ENCODE measurements around the gene ZNF710.

Gene ZNF710

DNA sequence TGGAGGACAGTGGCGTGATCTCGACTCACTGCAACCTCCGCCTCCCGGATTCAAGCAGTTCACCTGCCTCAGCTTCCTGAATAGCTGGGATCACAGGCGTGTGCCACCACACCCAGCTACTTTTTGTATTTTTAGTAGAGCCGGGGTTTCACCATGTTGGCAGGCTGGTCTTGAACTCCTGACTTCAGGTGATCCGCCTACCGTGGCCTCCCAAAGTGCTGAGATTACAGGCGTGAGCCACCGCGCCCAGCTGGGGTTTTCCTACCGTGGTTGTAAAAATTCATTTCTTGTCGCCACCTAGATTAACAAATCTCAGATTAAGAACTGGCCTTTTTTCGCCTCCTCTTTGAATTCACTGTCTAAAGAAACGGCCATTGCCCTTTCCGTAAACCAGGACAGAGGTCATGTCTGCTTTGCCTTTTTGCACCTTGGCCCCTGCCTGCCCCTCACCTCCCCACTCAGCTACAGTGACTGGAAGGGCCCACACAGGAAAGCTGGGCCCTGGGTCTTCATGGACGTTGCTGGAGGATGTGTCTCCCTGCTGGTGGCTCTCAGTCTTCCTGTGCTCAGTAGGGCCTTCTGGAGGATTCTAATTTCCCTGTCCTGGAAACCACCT, 17.2 kb downstream of the ZNF710 start:
- no peak for DNase-seq (ENCODE audit: low read depth)

DNA sequence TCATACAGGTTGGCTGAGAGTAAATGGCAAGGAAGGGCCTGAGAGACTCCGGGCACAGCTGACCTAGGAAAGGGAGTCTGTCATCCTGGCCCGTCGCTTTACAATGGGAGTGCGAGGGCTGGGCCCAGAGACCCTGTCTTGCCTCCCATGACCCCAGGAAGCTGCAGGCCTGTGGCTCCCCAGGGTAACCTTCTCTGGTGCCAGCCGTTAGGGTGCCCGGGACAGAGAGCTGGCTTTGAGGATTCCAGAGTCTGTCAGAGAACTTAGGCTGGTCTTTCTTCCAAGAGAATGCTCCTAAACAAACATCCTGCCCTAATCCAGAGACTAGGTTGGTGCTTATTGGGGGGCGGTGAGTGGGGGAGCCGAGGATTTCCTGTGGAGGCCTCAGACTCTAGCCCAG, 18.5 kb downstream of the ZNF710 start:
- no peak for DNase-seq (ENCODE audit: low read depth)

DNA sequence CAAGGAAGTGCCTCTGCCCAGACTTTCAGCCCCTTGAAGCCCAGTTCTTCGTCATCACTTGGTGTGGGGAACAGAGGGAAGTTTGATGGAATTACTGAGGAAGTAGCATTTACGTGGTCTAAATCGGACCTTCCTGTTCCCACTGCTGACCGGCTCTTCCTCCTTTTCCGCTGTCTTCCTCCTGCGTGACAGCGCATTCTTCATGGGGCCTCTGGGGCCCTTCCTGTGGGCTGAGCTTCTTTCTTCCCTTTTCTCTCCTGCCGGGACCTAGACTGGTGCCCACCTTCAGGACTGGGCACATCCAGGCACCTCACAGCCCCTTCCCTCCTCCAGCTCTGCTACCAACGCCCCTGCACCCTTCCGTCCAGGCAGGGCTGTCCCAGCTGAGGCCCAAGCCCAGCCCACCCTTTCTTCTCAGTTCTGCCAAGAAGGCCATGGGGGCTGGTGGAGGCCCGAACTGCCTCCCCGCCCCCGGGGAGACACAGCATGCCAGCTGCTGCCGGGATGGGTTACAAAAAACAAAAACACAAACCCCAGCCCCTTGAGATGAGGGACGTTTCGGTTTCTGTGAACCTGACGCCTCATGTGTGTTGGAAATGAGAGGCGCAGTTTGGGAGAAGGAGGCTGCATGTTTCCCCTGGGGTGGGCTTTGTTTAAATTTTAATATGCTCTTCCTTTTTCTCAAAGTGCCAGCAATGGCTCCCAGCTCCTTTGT, 19.1 kb downstream of the ZNF710 start:
- DNase-seq (ENCODE audit: low read depth), result no peak

DNA sequence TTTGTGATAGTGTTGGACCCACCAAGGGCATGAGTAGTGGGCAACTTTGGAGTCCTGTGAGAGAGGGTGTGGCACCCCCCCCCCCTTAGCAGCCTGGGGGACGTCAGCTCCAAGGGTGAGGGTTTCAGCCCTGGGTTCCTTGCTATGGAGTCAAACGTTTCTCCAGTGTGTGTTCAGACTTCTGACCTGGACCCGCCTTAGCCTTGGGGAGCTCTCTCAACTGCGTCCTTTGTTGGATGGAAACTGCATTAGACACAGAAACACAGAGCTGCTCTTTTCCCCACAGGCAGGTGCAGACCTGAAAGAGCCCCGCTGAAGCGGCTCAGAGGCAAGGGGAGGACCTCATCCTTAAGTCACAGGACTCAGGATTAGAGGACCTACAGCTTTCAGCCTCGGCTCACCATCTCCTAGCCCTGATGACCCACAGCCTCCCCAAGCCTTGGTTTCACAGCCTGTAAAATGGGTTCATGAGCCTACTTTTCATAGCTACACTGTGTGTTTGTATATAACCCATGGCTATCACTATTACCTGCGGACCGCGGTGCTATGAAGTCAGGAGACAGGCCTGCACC, 19.9 kb downstream of the ZNF710 start:
- no peak for DNase-seq (ENCODE audit: low read depth)

DNA sequence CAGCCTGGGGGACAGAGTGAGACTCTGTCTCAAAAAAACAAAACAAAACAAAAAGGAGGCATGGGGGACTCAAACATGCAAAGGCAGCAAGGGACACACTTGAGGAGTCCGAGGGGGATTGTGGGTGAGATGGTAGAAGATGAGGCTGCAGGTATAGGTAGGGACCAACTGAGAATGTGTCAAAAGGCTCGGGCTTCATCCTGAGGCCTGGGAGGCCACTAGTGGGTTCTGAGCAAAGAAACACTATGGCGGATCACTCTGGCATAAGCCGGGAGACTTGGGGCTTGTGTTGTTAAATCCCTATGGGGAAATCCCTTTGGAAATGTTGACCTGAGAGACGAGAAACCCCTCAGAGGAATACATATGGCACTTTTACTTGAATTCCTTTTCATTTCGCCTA, 21.2 kb downstream of the ZNF710 start:
- DNase-seq (ENCODE audit: low read depth), result no peak

DNA sequence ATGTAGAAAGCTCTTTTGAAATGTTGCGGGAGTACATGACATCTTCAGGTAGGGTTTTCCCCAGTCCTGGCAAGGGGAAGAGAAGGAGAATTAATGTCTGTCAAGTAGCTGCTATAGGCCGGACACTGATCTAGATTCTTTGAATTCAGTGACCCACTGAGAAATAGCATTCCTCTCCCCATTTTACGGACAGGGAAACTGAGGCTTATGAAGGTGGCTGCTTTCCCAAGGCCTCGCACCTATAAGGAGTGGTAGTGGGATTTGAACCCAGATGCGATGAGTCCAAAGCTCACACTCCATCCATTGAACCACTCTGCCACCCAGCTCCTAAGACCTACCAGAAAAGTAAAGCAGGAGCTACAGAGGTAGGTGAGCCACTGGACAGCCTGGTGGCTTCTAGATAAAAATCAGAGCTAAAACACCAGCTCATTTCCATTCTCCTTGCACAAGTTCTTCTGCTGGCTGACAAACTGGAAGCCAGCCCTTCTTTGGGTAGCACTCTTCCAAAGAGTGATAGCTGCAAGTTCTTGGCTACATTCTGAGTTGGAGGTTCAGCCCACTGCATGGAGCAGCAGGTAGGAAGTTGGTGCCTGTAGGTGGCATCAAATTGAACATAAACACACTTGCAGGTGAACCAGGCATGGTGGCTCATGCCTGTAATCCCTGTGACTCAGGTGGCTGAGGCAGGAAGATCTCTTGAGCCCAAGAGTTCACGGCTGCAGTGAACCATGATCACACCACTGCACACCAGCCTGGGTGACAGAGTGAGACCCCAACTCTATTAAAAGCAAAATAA, 22.0 kb downstream of the ZNF710 start:
- no peak for DNase-seq (ENCODE audit: low read depth)

DNA sequence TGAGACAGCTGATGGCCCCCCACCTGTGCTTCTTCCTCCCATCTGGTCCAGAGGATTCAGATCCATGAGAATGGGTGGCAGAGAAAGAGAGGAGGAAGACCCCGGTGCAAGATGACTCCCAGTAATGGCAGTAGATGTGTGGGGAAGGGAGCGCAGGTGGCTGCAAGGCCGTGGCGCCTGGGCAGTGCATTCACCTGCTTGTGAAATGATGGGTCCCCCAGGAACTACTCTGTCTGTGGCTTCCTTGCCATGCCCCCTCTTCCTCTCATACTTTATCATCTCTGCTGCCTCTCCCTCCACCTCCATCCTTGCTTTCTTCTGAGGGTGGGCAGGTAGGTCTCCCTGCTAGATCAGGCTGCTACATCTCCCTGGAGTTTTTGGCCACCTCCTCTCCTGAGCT, 23.3 kb downstream of the ZNF710 start:
- DNase-seq (ENCODE audit: low read depth), result no peak

DNA sequence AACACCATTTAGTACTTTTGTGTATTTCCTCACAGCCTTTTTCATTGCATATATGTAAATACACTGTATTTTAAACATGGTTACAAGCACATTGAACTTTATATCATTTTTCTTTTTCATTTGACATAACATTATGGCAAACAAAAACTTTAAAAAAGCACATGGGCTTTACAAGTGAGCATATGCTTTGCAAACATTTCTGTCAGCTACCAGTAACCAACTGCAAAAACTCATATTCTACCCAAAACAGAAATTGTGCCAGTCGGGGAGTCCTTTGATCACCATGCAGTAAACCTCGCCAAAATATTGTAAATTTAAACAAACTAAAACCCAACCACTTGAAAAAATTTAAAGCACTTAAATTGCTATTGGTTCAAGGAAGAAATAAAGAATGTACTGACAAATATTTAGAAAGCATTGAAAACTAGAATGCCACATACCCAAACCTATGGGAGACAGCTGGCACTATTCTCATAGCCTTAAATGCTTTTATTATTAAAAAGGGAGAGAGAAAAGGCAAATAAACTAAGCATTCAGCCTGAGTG, 24.4 kb downstream of the ZNF710 start:
- peak; percentile 9 for DNase-seq (ENCODE audit: low read depth)

DNA sequence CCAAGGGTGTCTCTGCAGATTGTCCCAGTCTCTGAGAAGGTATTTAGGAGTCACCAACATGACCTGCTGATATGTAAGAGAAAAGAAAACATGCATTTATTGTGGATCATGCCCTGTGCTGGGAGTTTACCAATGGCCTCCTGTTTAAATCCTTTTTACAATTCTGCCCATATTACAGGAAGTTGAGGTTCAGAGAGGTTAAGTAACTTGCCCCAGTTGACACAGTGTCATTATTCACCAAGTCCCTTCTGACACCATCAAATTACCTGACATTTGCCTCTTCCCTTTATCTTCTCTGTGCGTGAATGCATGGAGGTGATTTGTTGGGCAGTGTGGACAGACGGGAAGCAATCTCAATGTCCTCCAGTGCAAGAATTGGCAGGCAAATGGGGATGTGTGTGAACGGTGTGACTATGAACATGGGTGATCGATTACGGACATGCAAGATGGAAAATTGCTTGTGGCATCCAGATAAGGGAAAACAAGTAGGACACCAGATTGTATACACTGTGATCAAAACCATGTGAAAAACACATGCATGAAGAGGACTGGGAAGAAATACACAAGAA, 27.3 kb downstream of the ZNF710 start:
- DNase-seq (ENCODE audit: low read depth), result no peak

DNA sequence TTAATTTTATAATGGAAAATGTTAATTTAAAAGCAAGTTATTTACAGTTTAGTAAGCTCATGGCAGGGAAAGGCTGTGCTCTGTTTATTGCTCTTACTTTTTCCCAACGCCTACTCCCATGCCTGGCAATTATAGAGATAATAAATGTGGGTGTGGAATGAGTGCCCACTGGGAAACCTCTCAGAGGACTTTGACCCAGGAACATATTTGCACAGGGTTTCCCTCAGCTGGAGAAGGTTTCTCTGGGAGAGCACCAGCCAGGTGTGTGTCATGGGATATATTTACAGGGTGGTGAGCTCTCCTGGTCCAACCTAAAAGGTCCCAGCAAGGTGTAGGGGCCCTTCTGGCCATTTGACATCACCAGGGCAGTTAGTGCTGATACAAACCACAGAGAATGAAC, 27.9 kb downstream of the ZNF710 start:
- DNase-seq (ENCODE audit: low read depth), result no peak

DNA sequence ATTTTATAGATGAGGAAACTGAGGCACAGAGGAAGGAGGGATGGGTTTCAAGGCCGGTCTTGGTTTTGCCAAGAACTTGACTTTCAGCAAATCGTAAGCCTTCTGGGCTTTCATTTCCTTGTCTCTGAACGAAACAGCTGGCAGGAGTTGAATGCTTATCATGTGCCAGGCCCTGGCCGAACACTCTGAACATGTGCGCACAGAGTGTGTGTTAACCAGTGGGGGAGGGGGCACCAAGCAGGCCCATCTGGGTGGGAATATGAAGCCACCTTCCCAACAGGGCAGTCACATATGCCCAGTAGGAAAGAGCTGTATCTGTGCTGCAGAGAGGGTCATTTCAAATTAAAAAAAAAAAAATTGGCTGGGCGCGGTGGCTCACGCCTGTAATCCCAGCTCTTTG, 29.3 kb downstream of the ZNF710 start:
- no peak for DNase-seq (ENCODE audit: low read depth)

DNA sequence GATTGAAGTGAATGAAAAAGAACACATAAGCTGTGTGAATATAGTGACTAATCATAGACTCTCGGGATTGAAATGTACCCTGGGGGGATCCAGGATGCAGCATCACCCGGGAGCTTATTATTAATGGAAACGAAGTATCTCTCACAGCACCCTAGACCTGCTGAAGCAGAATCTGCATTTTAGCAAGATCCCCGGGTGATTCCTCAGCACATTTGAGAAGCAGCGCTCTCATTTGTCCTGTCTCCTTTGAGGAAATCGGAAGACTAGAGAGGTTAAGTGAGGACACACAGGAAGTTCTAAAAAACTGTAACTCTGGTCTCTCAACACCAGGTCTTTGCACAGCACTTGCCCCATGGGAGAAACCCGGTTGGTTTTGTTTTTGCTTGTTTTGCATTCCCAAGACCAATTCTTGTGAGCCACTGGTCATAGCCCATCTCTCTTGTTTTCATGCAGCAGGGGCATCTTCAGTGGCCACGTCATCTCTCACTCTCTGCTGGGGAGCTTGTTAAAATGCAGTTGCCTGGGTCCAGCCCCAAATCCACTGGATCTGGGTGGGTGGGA, 30.2 kb downstream of the ZNF710 start:
- peak; percentile 76 for DNase-seq (ENCODE audit: low read depth)

DNA sequence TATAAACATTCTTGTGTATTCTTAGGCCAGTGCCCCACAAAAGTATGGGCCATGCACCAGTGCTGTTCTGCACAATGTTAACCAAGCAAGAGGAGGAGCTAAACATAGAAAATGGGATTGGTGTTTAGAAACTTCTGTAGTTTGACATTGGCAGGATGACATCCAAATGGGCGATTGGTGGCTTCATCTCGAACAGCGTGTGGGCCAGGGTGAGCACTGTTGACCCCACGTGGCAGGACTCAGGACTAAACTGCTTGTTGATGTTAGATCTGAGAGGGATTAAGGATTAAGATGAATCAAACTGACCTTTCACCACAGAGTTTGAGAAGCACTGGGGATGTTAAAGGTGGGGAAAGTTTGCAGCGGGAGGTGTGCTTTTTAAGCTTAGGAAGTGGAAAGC, 31.9 kb downstream of the ZNF710 start:
- DNase-seq (ENCODE audit: low read depth), result no peak

DNA sequence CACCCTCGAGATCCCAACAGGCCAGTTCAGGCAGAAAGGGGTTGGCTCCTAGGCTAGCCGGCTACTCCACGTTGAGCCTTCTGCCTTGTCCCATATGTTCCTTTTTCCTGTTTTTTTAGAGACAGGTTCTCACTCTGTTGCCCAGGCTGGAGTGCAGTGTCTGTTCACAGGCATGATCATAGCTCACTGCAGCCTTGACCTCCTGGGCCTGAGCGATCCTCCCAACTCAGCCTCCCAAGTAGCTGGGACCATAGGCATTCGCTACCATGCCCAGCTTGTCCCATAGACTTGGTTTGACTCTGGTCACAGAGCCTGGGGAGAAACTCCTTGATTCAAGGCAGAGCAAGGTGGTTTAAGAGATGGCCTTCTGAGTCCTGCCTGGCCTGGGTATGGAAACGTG, 32.3 kb downstream of the ZNF710 start:
- no peak for DNase-seq (ENCODE audit: low read depth)

DNA sequence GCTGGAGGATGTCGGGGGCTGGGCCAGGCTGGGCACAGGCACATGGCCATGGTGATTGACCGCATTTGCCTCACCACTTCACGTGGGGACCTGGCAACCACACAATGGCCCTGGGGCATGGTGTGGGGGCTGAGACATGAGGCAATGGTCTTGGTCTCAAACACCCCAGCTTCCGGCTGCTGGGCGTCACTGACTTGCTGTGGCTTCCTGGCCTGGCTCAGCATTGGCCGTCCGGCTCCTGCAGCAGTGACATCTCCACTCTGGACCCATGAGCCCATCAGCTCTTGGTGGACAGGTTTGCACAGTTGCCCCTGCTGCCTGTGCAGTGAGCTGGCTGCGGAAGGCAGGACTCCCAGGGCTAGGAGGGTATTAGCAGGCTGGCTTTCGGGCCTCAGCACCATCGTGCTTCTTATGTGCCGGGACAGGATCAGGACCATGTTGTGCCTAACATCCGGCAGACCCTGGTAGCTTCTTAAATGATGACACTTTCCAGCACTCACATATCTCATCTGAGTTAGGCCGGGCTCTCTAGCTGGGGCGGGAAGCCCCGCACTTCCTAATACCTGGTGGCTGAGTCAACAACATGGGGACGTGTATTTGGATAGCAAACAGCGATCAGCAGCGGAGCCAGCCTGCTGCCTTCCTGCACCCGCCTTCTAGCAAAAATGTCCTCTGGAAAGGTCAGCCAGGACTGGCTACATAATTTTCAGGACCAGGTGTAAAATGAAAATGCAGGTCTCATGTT, 34.1 kb downstream of the ZNF710 start:
- no peak for DNase-seq (ENCODE audit: low read depth)

DNA sequence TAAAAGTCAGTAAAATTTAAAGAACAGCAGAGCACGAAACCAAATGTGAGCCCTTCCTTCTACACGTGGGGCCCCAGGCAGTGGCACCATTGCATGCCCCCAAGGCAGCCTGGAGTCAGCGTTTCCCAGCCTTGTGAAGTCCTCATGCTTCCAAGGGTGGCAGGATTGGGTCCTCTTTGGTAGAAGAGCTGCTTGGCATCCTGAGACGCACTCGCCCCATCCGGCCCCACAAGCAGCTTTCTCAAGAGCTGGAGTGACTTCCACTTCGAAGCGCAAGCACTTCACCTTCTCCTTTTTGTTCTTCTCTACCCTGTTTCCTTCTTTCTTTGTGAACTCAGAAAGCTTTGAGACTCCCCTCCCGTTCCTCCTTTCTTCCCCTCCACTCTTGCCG, 34.7 kb downstream of the ZNF710 start:
- DNase-seq (ENCODE audit: low read depth), result no peak

DNA sequence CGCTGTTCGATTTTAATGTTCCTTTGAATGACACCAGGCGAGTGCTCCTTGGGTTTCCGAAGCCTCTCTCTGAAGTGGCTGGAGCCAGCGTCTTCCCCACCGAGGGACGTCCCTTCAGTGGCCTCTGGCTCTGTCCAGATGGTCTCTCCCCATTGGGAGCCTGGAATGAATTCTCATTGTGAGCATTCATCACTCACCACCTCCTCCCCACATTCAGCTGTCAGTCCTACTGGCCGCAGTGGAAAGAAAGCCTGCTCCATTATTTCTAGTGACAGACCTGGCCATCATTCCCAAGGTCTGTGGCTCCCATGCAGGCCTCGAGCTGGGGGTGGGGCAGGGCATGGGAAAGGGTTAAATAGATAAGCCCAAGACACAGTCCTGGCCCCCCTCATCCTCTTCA, 35.2 kb downstream of the ZNF710 start:
- DNase-seq (ENCODE audit: low read depth), result no peak

DNA sequence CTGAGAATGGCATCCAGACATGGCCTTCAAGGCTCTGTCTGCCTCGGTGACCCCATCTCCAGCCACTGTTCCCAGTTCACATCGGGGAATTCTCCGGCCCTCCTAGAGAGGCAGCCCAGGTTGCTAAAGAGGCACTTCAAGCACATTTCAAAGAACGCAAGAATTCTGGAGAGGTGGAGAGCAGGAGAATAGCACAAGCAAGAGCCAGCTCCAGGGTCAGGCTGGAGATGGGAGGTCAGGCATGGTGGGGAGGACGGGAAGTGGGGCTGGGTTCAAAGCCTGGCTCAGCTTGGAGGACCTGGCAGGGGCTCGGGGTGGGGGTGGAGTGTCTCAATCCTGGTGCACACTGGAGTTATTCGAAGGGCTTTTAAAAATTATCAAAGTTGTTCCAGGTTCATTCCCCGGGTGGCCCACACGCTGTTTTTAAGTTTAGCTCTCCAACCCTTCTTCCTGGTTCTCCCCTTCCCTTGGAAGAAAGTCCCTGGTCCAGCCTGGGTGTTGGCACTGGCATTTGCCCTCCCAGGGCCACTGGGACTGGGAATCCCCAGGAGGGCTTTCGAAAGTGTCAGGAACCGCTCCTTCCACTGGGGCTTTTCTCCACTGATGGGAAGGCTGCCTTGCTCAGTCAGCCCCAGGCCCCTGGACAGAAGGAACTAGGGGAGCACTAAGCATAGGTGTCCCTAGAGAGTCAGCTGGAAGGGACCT, 35.8 kb downstream of the ZNF710 start:
- DNase-seq (ENCODE audit: low read depth), result no peak

DNA sequence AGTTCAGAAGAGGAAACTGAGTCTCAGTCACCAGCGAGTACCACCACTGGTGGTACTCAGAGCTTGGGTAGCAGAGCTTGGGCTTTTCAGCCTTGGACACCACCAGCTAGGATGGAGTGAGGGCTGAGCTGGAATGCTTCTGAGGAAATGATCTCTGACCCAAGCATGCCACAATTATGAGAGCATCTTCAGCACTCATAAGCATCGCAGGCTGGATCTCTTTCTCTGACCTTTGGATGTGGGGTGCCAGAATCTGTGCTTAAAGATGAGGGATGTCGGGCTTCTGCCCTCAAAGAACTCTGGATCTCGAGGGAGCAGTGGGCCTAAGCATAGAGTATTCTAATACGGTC, 36.4 kb downstream of the ZNF710 start:
- peak; percentile 29 for DNase-seq (ENCODE audit: low read depth)

DNA sequence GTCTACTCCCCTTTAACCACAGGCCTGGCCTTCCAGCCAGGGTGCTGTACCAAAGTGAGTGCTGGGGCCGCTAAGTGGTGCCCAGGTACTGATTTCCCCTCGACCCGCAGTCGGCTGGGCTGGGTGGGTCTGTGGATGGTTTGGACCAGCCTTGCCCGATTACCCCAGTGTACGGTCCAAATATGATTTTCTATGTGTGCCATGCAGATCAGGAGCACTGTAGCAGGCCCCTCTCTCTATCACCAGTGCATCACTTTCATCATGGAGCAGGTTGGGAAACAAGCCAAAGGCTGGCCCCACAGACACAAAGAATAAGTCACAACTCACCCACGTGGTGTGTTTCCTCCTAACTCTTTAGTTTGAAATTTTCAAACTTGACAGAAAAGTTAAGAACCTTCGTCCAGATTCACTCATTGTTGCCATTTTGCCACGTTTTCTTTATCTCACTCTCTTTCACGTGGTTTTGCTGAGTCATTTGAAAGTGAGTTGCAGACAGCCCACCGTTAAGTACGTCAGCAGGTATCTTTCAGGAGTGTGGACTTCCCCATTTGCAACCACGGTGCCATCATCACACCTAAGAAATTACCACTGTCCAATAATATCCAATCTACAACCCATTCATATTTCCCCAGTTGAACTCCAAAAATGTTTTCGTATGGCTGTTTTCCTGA, 37.0 kb downstream of the ZNF710 start:
- no peak for DNase-seq (ENCODE audit: low read depth)
